GM12872 (cell line): ENCODE results near the gene NAA38.

Experiments used
- TF ChIP-seq, protein P1 (sequence below): IDR thresholded peaks from 3 replicates; pipeline ENCODE4 v1.5.1; 2011; ENCODE audit warnings: low read depth, mild to moderate bottlenecking, low read length, moderate library complexity; ENCODE audit not compliant: insufficient read depth

NAA38 gene

GRCh38 chr17:7880076-7880868, 22.9 kb upstream of the NAA38 start:
- TF ChIP-seq, protein P1, sequence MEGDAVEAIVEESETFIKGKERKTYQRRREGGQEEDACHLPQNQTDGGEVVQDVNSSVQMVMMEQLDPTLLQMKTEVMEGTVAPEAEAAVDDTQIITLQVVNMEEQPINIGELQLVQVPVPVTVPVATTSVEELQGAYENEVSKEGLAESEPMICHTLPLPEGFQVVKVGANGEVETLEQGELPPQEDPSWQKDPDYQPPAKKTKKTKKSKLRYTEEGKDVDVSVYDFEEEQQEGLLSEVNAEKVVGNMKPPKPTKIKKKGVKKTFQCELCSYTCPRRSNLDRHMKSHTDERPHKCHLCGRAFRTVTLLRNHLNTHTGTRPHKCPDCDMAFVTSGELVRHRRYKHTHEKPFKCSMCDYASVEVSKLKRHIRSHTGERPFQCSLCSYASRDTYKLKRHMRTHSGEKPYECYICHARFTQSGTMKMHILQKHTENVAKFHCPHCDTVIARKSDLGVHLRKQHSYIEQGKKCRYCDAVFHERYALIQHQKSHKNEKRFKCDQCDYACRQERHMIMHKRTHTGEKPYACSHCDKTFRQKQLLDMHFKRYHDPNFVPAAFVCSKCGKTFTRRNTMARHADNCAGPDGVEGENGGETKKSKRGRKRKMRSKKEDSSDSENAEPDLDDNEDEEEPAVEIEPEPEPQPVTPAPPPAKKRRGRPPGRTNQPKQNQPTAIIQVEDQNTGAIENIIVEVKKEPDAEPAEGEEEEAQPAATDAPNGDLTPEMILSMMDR = no peak

GRCh38 chr17:7878234-7878633, 20.9 kb upstream of the NAA38 start:
- TF ChIP-seq, protein P1 = no peak

- TF ChIP-seq, protein P1 = no peak
Measured at GRCh38 chr17:7875804-7876370, 18.5 kb upstream of the NAA38 start.

GRCh38 chr17:7873051-7873450, 15.7 kb upstream of the NAA38 start:
- TF ChIP-seq, protein P1 = no peak

GRCh38 chr17:7867881-7868329, 10.5 kb upstream of the NAA38 start:
- TF ChIP-seq, protein P1 = no peak

- TF ChIP-seq, protein P1 = no peak
Measured at GRCh38 chr17:7864995-7865650, 7.8 kb upstream of the NAA38 start.

DNA sequence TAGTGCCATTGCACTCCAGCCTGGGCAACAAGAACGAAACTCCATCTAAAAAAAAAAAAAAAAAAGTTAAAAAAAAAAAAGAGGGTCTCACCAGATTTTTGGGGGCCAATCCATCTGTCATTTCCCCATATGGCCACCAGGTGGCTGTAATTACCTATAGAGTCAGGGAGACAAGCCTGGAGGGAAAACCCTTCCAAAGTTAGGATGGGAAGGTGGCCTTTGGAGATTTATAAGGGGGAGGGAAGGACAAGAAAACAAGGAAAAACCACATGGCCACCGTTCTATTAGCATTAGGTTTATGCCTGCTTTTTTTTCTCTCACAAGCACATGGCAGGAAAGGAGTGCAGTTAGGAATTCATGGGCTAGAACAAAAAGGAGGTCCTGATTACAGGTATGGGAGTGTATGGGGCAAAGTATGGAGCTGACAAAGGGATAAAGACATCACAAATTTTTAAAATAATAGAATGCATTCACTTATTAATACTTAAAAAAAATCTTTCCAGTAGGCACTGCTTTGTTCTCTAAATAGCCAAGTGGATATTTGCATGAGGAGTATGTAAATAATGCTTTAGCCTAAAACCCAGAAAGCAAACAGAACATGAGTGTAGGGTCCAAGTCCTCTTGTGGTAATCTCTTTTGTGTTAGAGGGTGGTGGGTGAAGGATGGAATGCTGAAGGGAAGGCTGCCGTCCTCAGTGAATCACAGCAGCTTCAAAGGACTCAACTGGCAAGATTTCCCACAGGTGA, 5.5 kb upstream of the NAA38 start:
- TF ChIP-seq, protein P1 = peak; percentile 70
